H1 (cell line): ENCODE measurements around the gene AAGAB. TPM values are rescaled to one million over a fixed set of nuclear protein-coding genes. Genes with fewer than 3 reads are reported as not detected.

Experiments
- CTCF ChIA-PET: fragments of 300-600 bp; sonication (Branson Sonifier 250); formaldehyde crosslinking; loops from one replicate; lab custom pipeline; 2021; ENCODE audit not compliant: partially characterized antibody; lab: Charles Lee
- POLR2A ChIA-PET: fragments of 300-600 bp; sonication (Branson Sonifier 250); formaldehyde crosslinking; loops from one replicate; lab custom pipeline; 2021; ENCODE audit warnings: inconsistent platforms; ENCODE audit not compliant: partially characterized antibody; lab: Charles Lee
- DNase-seq, 2 experiments: peaks; one replicate each; pipeline versions ENCODE4 v3.0.0 to v3.0.0-alpha.2; 2010 to 2022; ENCODE audit warnings: low spot score in 2 of 2, low read depth in 1 of 2, mixed read lengths in 1 of 2
- FAIRE-seq: peaks from 2 replicates; lab custom pipeline; 2011; peaks lifted over from hg19 to GRCh38; lab: Jason Lieb, UNC
- H2AFZ ChIP-seq: 2 replicates; pipeline ENCODE4 v1.8.1; 2012; ENCODE audit warnings: low read length, inconsistent platforms
- H2AK5ac ChIP-seq: 2 replicates; pipeline ENCODE4 v1.6.1; 2013; ENCODE audit warnings: low read depth, low read length
- H2BK120ac ChIP-seq: replicated peaks from 2 replicates; pipeline ENCODE3; 2013; ENCODE audit warnings: low read depth, low read length, inconsistent platforms
- H2BK12ac ChIP-seq: 2 replicates; pipeline ENCODE4 v1.6.1; 2013; ENCODE audit warnings: low read depth, low read length
- H2BK15ac ChIP-seq: 2 replicates; pipeline ENCODE4 v1.6.1; 2013; ENCODE audit warnings: low read length
- H2BK20ac ChIP-seq: 2 replicates; pipeline ENCODE4 v1.6.1; 2013; ENCODE audit warnings: low read length
- H2BK5ac ChIP-seq: 2 replicates; pipeline ENCODE4 v1.6.1; 2013; ENCODE audit warnings: low read depth, low read length
- H3K14ac ChIP-seq: 2 replicates; pipeline ENCODE4 v1.6.1; 2013; ENCODE audit warnings: inconsistent platforms; ENCODE audit not compliant: insufficient read length
- H3K18ac ChIP-seq: 2 replicates; pipeline ENCODE4 v1.6.1; 2013; ENCODE audit warnings: low read length; ENCODE audit errors: extremely low read depth
- H3K23ac ChIP-seq: 2 replicates; pipeline ENCODE4 v1.6.1; 2013; ENCODE audit warnings: inconsistent platforms; ENCODE audit not compliant: insufficient read length
- H3K23me2 ChIP-seq: 2 replicates; pipeline ENCODE4 v1.6.1; 2013; ENCODE audit warnings: low read depth, low read length
- H3K27ac ChIP-seq: 2 replicates; pipeline ENCODE4 v1.6.1; 2011; ENCODE audit warnings: low read depth, low read length, inconsistent platforms
- H3K27me3 ChIP-seq, 4 experiments: replicated peaks in 1 of 4; 1 replicate in 1 of 4; 2 replicates in 3 of 4; pipeline versions ENCODE4 v1.6.1 to v1.8.1; 2011 to 2013; ENCODE audit warnings: low read length in 3 of 4, mild to moderate bottlenecking in 3 of 4, inconsistent platforms in 2 of 4, mixed read lengths in 2 of 4, moderate library complexity in 1 of 4; ENCODE audit not compliant: control insufficient read depth in 3 of 4, insufficient read depth in 3 of 4; ENCODE audit errors: extremely low read depth in 1 of 4
- H3K36me3 ChIP-seq, 4 experiments: 2 replicates each; pipeline versions ENCODE4 v1.6.1 to v1.8.1; 2011 to 2013; ENCODE audit warnings: mild to moderate bottlenecking in 4 of 4, low read length in 3 of 4, moderate library complexity in 2 of 4, control low read depth in 1 of 4, inconsistent platforms in 1 of 4; ENCODE audit not compliant: insufficient read depth in 4 of 4, control insufficient read depth in 2 of 4
- H3K4ac ChIP-seq: replicated peaks from 2 replicates; pipeline ENCODE3; 2013; ENCODE audit warnings: low read length, low read depth, mixed read lengths, inconsistent platforms; ENCODE audit not compliant: insufficient read length
- H3K4me1 ChIP-seq, 4 experiments: replicated peaks in 1 of 4; 1 replicate in 1 of 4; 2 replicates in 3 of 4; pipeline versions ENCODE4 v1.6.1 to v1.8.1; 2011 to 2013; ENCODE audit warnings: low read length in 3 of 4, inconsistent platforms in 2 of 4, mixed read lengths in 1 of 4; ENCODE audit not compliant: insufficient read depth in 4 of 4, control insufficient read depth in 3 of 4
- H3K4me2 ChIP-seq, 2 experiments: 2 replicates each; pipeline versions ENCODE4 v1.6.1 to v1.8.1; 2011 to 2013; ENCODE audit warnings: low read depth in 2 of 2, low read length in 2 of 2, control low read depth in 1 of 2, inconsistent platforms in 1 of 2, mild to moderate bottlenecking in 1 of 2; ENCODE audit not compliant: insufficient read depth in 1 of 2
- H3K4me3 ChIP-seq, 4 experiments: fragments of 200-600, 300-600 bp in 1 of 4; sonication (generic), shearing (Covaris generic), sonication (Bioruptor Twin) in 1 of 4; 2 replicates each; pipeline versions ENCODE4 v1.5.1 to v1.8.1; 2011 to 2016; ENCODE audit warnings: low read length in 4 of 4, low read depth in 3 of 4, control low read depth in 2 of 4, inconsistent platforms in 2 of 4, mild to moderate bottlenecking in 2 of 4, mixed read lengths in 1 of 4, moderate library complexity in 1 of 4; ENCODE audit not compliant: insufficient read depth in 2 of 4; ENCODE audit errors: extremely low read depth in 1 of 4
- H3K56ac ChIP-seq: replicated peaks from 2 replicates; pipeline ENCODE3; 2013; ENCODE audit warnings: low read depth, mild to moderate bottlenecking, mixed read lengths, low read length, inconsistent platforms; ENCODE audit not compliant: insufficient read length
- H3K79me1 ChIP-seq: 2 replicates; pipeline ENCODE4 v1.6.1; 2013; ENCODE audit warnings: low read depth, low read length, control low read depth
- H3K79me2 ChIP-seq, 2 experiments: 2 replicates each; pipeline versions ENCODE4 v1.6.1 to v1.8.1; 2012 to 2013; ENCODE audit warnings: low read length in 2 of 2, mild to moderate bottlenecking in 2 of 2, inconsistent platforms in 1 of 2; ENCODE audit not compliant: insufficient read depth in 2 of 2, control insufficient read depth in 1 of 2
- H3K9ac ChIP-seq, 4 experiments: replicated peaks in 1 of 4; 1 replicate in 1 of 4; 2 replicates in 3 of 4; pipeline versions ENCODE4 v1.6.1 to v1.8.1; 2011 to 2013; ENCODE audit warnings: low read depth in 3 of 4, low read length in 3 of 4, control low read depth in 2 of 4, mild to moderate bottlenecking in 2 of 4, moderate library complexity in 2 of 4, inconsistent platforms in 1 of 4; ENCODE audit errors: extremely low read depth in 1 of 4
- H3K9me3 ChIP-seq, 2 experiments: 2 replicates each; pipeline versions ENCODE4 v1.6.1 to v1.8.1; 2012 to 2013; ENCODE audit warnings: mild to moderate bottlenecking in 2 of 2, moderate library complexity in 2 of 2, control low read depth in 1 of 2, inconsistent platforms in 1 of 2, low read depth in 1 of 2, low read length in 1 of 2, mixed read lengths in 1 of 2; ENCODE audit not compliant: insufficient read depth in 2 of 2
- H4K20me1 ChIP-seq, 2 experiments: replicated peaks in 1 of 2; 2 replicates each; pipeline versions ENCODE3 to v1.8.1; 2011 to 2013; ENCODE audit warnings: inconsistent platforms in 2 of 2, low read length in 2 of 2, mild to moderate bottlenecking in 1 of 2; ENCODE audit not compliant: insufficient read depth in 2 of 2, control insufficient read depth in 1 of 2
- H4K5ac ChIP-seq: 2 replicates; pipeline ENCODE4 v1.6.1; 2013; ENCODE audit warnings: low read length, low read depth, mixed read lengths, inconsistent platforms; ENCODE audit not compliant: insufficient read length
- H4K8ac ChIP-seq: 2 replicates; pipeline ENCODE4 v1.8.0; 2013; ENCODE audit warnings: mild to moderate bottlenecking, moderate library complexity, low read length, inconsistent platforms; ENCODE audit not compliant: insufficient read depth; ENCODE audit errors: extremely low read depth
- H4K91ac ChIP-seq: replicated peaks from 2 replicates; pipeline ENCODE3; 2013; ENCODE audit warnings: low read length, mixed read lengths, inconsistent platforms; ENCODE audit not compliant: insufficient read length
- BACH1 ChIP-seq: IDR thresholded peaks from 2 replicates; pipeline ENCODE4 v1.6.1; 2012; ENCODE audit warnings: low read length, improper control_type of control experiment
- BRCA1 ChIP-seq: IDR thresholded peaks from 2 replicates; pipeline ENCODE4 v1.6.1; 2012; ENCODE audit warnings: low read depth, low read length, improper control_type of control experiment
- CHD1 ChIP-seq: IDR thresholded peaks from 2 replicates; pipeline ENCODE4 v1.6.1; 2012; ENCODE audit warnings: low read depth, low read length, improper control_type of control experiment
- EGR1 ChIP-seq: IDR thresholded peaks from 2 replicates; pipeline ENCODE4 v1.6.1; 2011; ENCODE audit warnings: low read depth, low read length, borderline replicate concordance
- GABPA ChIP-seq: IDR thresholded peaks from 2 replicates; pipeline ENCODE4 v1.6.1; 2011; ENCODE audit warnings: mild to moderate bottlenecking, low read length, moderate library complexity, borderline replicate concordance; ENCODE audit not compliant: insufficient read depth
- HDAC6 ChIP-seq: IDR thresholded peaks from one replicate; pipeline ENCODE4 v1.7.1; 2012; ENCODE audit warnings: low read depth, mild to moderate bottlenecking, inconsistent platforms, low read length, moderate library complexity
- MAFK ChIP-seq: IDR thresholded peaks from 2 replicates; pipeline ENCODE4 v1.6.1; 2012; ENCODE audit warnings: low read depth, mild to moderate bottlenecking, improper control_type of control experiment, low read length
- RFX5 ChIP-seq: IDR thresholded peaks from 2 replicates; pipeline ENCODE4 v1.6.1; 2011; ENCODE audit warnings: low read depth, low read length, improper control_type of control experiment, borderline replicate concordance
- SIX5 ChIP-seq: IDR thresholded peaks from 2 replicates; pipeline ENCODE4 v1.6.1; 2011; ENCODE audit warnings: mild to moderate bottlenecking, low read depth, low read length
- SP2 ChIP-seq: IDR thresholded peaks from 2 replicates; pipeline ENCODE4 v1.6.1; 2012; ENCODE audit warnings: mild to moderate bottlenecking, low read length, inconsistent platforms
- TAF1 ChIP-seq: IDR thresholded peaks from 2 replicates; pipeline ENCODE4 v1.6.1; 2011; ENCODE audit warnings: mild to moderate bottlenecking, low read depth, low read length
- TBP ChIP-seq: IDR thresholded peaks from 2 replicates; pipeline ENCODE4 v1.6.1; 2011; ENCODE audit warnings: low read depth, low read length, improper control_type of control experiment
- TEAD4 ChIP-seq: IDR thresholded peaks from 2 replicates; pipeline ENCODE4 v1.6.1; 2012; ENCODE audit warnings: low read depth, low read length, inconsistent platforms, mixed read lengths
- WGBS, 2 experiments: shearing (Covaris generic) in 1 of 2; methylation state at CpG; one replicate each; pipeline versions ENCODE4 v1.1.6 to v1.1.7; 2013 to 2015; ENCODE audit warnings: low lambda C conversion rate in 2 of 2, mixed read lengths in 2 of 2, inconsistent platforms in 1 of 2, low coverage in 1 of 2, missing lambda C conversion rate in 1 of 2; ENCODE audit not compliant: insufficient replicate concordance in 2 of 2, insufficient coverage in 1 of 2, insufficient read length in 1 of 2; ENCODE audit errors: extremely low coverage in 1 of 2, missing lambda C conversion rate in 1 of 2; 5-methylcytosine and 5-hydroxymethylcytosine counted together
- polyA plus RNA-seq, 7 experiments: library from polyadenylated mRNA; depleted of rRNA in 3 of 7; stranded (reverse) in 5 of 7; unstranded in 2 of 7; fragments of >200 nt in 5 of 7; fragments of 200-250 nt in 2 of 7; gene quantifications; 1 replicate in 5 of 7; 2 replicates in 1 of 7; 4 replicates in 1 of 7; pipeline versions ENCODE4 v1.2.1 to v1.2.3, GENCODE V29; 2011 to 2013; ENCODE audit warnings: missing spikeins in 2 of 7, mixed read lengths in 2 of 7
- total RNA-seq: library from RNA; stranded (reverse); fragmentation: NEBNext Ultra II Directional; extraction: Animal tissue kit (Norgen Biotek cat#: 25700); gene quantifications from 2 replicates; pipeline ENCODE4 v1.2.1, GENCODE V29; 2021
- TF ChIP-seq, protein P1 (sequence below): IDR thresholded peaks from 2 replicates; pipeline ENCODE4 v1.6.1; 2012; ENCODE audit warnings: inconsistent platforms

AAGAB gene
- total and polyA plus RNA-seq, 2 of the 8 experiments (the other 6 are each of a cell fraction or from before 2014, with no cell fraction given) = 20.1 to 45.9 TPM

DNA sequence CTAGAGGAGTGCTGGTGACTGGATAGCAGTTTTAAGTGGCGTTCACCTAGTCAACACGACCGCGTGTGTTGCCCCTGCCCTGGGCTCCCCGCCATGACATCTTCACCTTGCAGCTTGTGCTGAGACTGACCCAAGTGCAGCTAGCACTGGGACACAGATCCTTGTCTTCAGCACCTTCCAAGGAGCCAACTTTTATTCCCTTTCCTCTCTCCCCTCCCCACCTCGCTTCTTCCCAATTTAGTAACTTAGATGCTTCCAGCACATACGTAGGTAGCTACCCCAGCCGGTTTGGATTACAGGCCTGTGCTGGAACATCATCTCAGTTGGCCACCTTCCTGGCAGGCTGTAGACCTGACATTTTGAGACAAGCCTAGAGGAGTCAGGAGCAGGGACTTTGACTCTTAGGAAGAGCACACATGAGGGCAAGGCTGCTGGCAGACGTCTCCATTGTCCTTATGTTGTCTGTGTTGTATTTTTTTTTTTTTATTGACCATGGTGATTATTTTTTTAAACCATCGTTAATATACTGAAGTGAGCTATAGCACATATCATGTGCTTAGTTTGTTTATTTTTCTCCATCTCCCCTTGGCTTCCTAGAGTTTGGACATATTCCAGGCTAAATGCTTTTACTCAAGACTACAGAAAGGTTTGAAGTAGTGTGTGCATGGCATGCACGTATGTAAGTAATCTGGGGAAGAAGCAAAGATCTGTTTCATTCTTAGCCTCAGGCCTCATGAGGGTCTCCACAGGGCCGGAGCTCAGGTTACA lies 61.1 kb downstream of the AAGAB start:
- H3K9ac ChIP-seq = no peak overlapping the region
- H3K4ac ChIP-seq = no peak overlapping the region
- ChIA-PET POLR2A (interaction anchor here (0.7 to 1.2 kb wide), 3 partner anchors 9 to 19 kb away, joined by 3 read pairs; no protein-coding TSS in a partner anchor), CTCF (interaction anchor here (0.6 to 1.8 kb wide), 3 partner anchors 10 to 220 kb away, joined by 3 to 5 read pairs (median 4); no protein-coding TSS in a partner anchor)
- H2AFZ ChIP-seq = no peak overlapping the region
- DNase-seq (peak in 1 of 2 experiments; percentile 28), FAIRE-seq (no peak)
- no peak overlapping the region for H3K56ac ChIP-seq
- no peaks in the 10 kb centered on the region for H3K27me3 ChIP-seq
- peaks cover 0 to 20% (median 0%) of the 10 kb centered on the region in 4 experiments; a peak in 3 of 8 replicates for H3K36me3 ChIP-seq
- H3K4me2 ChIP-seq = no peak overlapping the region
- no peak overlapping the region for H3K14ac ChIP-seq
- no peak overlapping the region for H4K91ac ChIP-seq
- no peak overlapping the region; the same call in 1 of the 2 replicates for H3K27ac ChIP-seq
- no peak overlapping the region for H2BK12ac ChIP-seq
- H2AK5ac ChIP-seq = no peak overlapping the region
- H2BK120ac ChIP-seq = no peak overlapping the region
- H4K5ac ChIP-seq = no peak overlapping the region
- WGBS, 2 experiments = 93% methylated on average over 11 of the region's 12 CpGs; no CpG with 5 or more reads in 1 of the 2 experiments
- H4K8ac ChIP-seq = no peak overlapping the region
- H3K4me3 ChIP-seq = no peak overlapping the region
- peaks cover 0 to 3% of the 10 kb centered on the region in 2 experiments for H4K20me1 ChIP-seq
- no peak overlapping the region for H2BK15ac ChIP-seq
- no peaks in the 10 kb centered on the region for H3K23me2 ChIP-seq
- no peaks in the 10 kb centered on the region for H3K9me3 ChIP-seq
- no peak overlapping the region for H2BK20ac ChIP-seq
- H2BK5ac ChIP-seq = no peak overlapping the region
- no peaks in the 10 kb centered on the region for H3K79me2 ChIP-seq
- no peak for TF ChIP-seq BRCA1
- no peak for TF ChIP-seq MAFK
- no peak for TF ChIP-seq SP2
- TF ChIP-seq TEAD4 = no peak
- TF ChIP-seq, protein P1, sequence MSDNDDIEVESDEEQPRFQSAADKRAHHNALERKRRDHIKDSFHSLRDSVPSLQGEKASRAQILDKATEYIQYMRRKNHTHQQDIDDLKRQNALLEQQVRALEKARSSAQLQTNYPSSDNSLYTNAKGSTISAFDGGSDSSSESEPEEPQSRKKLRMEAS = no peak
- TF ChIP-seq TBP = no peak
- no peak for TF ChIP-seq TAF1
- no peak for TF ChIP-seq SIX5
- TF ChIP-seq CHD1 = no peak
- TF ChIP-seq GABPA = no peak
- TF ChIP-seq BACH1 = no peak
- no peak for TF ChIP-seq HDAC6
- no peak for TF ChIP-seq EGR1
- no peak for TF ChIP-seq RFX5
- TF ChIP-seq, all 59 proteins: peak for 0
- no peaks in the 10 kb centered on the region for H3K4me1 ChIP-seq
- H3K23ac ChIP-seq = no peak overlapping the region
- no peak overlapping the region for H3K18ac ChIP-seq
- peaks cover under 1% of the 10 kb centered on the region for H3K79me1 ChIP-seq
